T-helper 2 cell treated with Interferon-gamma antibody and Interleukin-4, amounts not matched to agents 100 ng/mL and 5 ng/mL, for 36 hours (primary cell): ENCODE measurements around the gene MAS1. TPM values are rescaled to one million over a fixed set of nuclear protein-coding genes. Genes with fewer than 3 reads are reported as not detected.
"Not testable (repeated sequence)": the region's sequence is repeated elsewhere in the genome, so short reads cannot be mapped to it uniquely, and the experiment has no call there.

Experiments used
- intact Hi-C: fragments of 100-400 bp; cut with micrococcal nuclease; formaldehyde crosslinking; loops from one replicate; pipeline ENCODE4 v1.15.1; 2023
- total RNA-seq: library from RNA; stranded (reverse); gene quantifications from 2 replicates; pipeline ENCODE4 v1.2.3, GENCODE V29; 2022

Gene MAS1
- not detected in 2 replicates for total RNA-seq

DNA sequence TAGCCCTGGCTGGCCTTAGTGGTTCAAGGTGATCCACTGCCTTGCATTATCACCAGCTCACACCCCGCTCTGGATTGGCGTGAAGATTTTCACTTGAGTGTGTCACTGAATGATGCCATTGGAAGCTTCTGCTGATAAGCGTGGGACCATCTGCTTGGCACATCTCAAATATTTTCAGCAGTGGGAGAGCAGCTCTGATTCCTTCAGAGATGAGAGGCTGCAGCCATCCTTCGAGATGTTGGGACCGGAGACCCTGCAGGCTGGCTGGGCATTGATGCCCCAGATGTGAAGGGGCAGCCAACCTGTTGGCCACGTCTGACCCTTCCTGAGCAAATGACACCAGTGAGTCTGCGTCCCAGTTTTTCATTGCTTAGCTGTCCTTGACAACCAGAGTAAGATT lies at the start of gene MAS1:
Gene MAS1 (plus strand): TSS at position 197 of the 400 bp plus-strand sequence. CDS start 15,968 bp downstream, outside the sequence.
- intact Hi-C loops, result no loop called here

- intact Hi-C loops, result no loop called here
These were observed 48.8 kb upstream of the MAS1 start for GRCh38 chr6:159842035-159842434.

DNA sequence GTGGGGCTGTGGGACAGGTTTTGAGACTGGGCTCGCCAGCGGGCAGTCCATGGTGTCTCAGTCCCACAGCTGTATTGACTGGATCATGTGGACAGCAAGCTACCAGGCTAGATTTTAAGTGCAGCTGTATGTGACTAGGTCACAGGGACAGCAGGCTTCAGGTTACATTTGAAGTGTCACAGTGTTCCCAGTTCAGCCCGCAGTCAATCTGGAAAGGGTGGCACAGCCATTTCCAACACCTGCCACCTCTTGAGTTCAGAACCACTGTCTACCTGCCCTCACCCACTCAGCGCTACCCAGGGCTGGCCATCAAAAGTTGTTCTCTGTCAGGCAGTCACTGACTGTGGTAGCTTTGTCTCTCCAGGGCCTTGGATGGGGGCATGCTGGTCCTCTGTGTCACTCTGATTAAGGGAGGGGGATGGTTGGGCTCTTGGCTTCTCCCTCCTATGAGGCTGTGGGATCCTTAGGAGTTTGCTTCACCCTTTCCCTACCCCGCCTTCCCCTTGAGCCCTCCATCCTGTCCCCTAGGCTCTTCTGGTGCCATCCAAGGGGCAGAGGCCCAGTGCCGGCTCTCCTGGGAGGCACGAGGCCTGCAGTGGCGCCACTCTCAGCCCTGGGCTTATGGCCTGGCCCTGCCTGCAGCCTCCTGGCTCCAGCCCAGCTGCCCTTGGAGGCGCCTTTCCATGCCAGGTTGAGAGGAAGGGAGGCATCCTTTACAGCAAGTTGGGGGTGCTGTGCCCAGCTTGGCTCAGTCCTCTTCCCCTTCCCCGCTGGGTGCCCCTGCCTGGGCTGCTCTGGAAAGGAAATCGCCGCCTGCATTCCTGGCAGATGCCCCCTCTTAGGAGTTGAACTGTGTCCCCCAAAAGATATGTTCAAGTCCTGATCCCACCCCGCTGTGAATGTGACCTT lies 45.8 kb upstream of the MAS1 start:
- intact Hi-C loops, result no loop called here

DNA sequence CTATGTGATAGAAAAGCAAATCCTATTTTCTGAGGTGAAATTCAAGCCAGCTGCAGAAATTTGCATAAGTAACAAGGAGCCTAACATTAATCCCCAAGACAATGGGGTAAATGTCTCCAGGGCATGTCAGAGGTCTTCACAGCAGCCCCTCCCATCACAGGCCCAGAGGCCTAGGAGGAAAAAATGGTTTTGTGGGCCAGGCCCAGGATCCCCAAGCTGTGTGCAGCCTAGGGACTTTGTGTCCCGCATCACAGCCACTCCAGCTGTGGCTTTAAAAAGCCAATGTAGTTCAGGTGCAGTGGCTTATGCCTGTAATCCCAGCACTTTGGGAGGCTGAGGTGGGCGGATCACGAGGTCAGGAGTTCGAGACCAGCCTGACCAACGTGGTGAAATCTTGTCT lies 42.2 kb upstream of the MAS1 start:
- intact Hi-C loops, result not testable (repeated sequence)

- intact Hi-C loops, result not testable (repeated sequence)
These were observed 40.9 kb upstream of the MAS1 start for GRCh38 chr6:159849851-159850250.

DNA sequence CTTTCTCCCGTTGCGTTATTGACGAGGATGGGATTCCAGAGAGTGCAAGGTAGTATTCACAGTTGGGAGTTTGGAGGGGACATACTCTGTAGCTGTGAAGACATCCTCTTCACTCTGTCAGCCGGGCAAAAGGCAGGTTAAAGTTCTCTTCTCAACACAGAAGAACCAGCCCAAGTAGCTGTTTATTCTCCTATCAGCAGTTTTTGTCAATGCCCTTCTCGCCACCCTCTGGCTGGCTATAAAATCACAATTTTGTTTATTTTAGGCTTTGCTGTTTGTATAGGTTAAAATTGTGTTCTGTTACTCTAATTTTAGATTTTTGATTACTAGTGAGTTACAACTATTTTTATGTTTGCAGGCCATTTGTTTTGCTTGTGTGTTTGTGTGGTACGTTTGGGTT lies 37.9 kb upstream of the MAS1 start:
- intact Hi-C loops, result loop anchor here (1.0 to 2.0 kb wide), 3 partner anchors 62 to 162 kb away; partner anchors contain the start of gene MRPL18

DNA sequence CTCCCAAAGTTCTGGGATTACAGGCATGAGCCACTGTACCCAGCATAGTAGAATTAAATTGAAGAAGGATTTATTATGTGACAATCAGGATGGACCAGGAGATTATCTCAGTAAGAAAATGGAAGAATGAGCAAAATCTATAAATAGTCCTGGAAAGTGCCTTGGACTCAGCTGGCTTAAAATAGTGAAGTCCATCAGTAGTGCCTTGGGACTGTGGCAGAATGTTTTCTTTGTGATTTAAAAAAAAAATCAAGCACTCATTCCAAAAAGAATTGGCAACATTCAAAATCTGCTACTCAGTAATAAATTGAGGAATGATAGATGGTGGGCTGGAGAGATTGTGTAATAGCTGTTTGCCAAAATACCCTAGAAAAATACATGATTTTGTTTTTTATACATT lies 37.0 kb upstream of the MAS1 start:
- intact Hi-C loops, result loop anchor here (1.0 to 2.0 kb wide), 3 partner anchors 63 to 163 kb away; partner anchors contain the start of gene MRPL18

DNA sequence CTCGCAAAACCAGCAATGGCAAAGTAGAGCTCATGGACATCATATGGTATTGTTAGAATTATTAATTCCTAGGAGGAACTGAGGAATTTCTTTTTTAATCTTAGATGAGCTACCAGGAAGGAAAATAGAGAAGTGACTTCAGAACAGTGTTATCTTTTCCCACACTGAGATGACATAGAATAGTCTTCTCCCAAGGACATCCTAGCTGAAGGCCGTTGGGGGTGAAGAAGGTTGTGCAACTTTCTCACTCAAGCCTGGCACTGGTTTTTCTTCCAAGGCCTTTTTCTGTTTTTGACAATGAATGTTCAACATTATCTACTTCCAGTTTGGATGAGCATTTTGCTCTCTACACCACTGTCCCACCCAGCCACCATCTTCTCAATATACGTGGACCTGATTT lies 35.8 kb upstream of the MAS1 start:
- intact Hi-C loops, result no loop called here

DNA sequence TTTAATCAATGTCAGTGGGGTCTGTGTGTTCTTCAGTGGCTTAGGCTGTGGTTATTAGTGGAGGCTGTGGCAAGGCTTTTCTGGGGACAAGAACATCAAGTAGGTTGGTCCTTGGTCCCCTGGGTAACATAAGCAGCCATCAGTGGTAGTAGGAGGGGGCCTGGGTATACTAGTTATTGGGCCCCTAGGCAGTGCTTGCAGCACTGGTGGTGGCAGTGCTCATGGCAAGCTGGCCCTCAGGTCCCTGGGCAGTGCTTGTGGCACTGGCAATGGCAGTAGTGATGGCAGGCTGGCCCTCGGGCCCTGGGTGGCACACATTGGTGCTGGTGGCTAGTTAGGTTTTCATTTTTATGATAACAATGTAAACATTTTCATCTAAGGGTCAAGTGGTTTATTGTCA lies 32.5 kb upstream of the MAS1 start:
- intact Hi-C loops, result no loop called here

GRCh38 chr6:159860482-159860881 lies 30.3 kb upstream of the MAS1 start:
- intact Hi-C loops, result loop anchor here (5.0 kb wide), 1 partner anchor 597 kb away; no protein-coding TSS in a partner anchor

GRCh38 chr6:159862103-159862502 lies 28.7 kb upstream of the MAS1 start:
- intact Hi-C loops, result loop anchor here (5.0 kb wide), 1 partner anchor 595 kb away; no protein-coding TSS in a partner anchor

DNA sequence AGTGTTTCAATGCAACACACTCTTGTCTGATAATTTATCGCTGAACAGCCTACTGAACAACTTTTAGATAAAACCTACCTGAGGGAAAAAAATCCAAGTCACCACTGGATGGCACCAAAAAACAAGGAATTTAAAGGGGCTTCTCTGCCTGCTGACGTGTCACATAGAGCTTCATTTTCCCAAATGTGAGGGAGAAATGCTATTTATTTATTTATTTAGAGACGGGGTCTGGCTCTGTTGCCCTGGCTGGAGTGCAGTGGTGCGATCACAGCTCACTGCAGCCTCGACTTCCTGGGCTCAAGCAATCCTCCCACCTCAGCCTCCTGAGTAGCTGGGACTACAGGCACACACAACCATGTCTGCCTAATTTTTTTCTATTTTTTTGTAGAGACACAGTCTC lies 27.4 kb upstream of the MAS1 start:
- intact Hi-C loops, result loop anchor here (1.0 to 5.0 kb wide), 3 partner anchors 78 to 594 kb away; no protein-coding TSS in a partner anchor

DNA sequence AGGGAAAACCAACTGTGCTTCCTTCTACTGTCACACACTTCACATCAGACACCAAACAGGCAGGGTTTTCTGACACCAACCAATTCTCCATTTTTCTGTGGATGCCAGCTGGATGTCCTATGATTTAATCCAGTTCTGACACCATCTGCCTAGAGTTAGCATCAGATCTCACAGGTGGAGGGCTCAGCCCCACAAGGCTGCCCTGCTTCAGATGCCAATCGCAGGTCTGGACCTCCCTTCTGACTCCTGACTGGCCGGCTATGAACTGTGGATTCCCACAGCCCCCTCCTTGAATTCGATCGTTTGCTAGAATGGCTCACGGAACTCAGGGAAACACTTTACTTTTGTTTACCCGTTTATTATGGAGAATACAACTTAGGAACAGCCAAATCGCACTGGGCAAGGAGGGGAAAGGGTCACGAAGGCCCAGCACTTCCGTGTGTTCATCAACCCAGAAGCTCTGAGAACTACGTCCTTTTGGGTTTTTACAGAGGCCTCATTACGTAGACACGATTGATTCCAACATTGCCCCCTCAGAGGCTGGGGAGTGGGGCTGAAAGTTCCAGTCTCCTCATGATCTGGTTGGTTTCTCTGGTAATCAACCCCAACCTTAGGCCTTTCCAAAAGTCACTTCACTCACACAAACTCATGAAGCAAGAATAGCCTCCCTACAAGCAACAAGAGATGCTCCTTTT lies 25.4 kb upstream of the MAS1 start:
- intact Hi-C loops, result no loop called here

DNA sequence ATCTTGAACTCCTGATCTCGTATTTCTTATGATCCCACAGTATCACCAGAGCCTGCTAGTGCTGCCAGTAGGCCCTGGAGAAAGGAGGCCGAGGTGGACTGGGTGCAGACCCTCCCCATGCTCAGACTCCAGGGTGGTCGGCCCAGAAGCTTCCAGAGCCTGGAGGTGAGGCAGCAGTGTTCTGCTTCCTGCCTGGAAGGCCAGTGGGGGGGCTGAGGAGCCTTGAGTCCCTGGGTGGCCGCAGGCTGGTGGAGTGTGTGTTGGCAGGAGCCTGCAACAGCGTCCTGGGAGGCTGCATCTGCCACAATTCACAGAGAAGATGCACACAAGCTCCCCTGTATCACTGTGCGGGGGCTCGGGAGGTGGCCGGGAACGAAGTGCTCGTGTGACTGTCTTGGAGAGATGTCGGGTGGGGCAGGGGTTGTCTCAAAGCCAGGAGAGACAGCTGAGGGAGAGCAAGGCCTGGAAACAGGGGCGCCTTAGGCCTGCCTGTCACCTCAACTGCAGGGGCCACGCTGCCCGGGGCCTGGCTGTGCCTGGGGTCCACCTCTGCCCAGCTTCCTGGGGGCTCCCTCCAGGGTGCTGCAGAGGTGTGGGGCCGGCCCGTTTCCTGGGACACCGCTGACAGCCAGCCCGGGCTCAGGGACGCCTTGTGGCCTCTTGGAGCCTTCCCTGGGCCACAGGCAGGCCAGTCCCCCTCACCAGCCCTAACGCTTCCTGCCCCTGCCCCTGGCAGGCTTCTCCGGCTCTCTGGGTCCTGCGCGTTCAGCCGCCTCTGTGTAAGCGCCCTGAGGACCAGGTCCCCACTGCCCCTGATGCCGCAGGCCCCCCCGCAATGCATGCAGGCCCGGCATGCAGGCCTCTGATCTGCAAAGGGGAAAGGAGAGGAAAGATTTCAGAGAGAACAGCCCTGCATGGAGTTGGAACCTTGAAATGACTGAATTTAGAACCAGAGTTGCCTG lies 24.2 kb upstream of the MAS1 start:
- intact Hi-C loops, result no loop called here

- intact Hi-C loops, result no loop called here
These were observed 19.5 kb upstream of the MAS1 start for GRCh38 chr6:159871241-159871640.

DNA sequence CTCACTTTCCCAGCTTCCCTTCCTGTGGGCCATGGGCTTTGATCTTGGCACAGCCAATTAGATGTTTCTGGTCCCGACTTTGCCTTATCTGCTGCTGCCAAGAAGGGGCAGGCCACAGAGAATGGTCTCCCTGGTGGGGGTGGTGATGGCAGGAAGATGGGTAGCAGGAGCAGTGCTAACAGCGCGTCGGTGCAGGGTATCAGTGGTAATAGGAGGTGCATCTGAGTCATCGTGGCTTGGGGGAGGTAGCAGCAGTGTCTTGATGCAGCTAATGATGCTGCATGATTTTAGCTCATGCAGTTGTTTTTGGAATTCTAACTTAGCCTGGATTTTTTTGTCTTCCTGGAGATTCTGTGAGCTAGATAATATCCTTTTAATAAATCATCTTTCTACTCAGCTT lies 18.9 kb upstream of the MAS1 start:
- intact Hi-C loops, result no loop called here

GRCh38 chr6:159874435-159874834 lies 16.4 kb upstream of the MAS1 start:
- intact Hi-C loops, result no loop called here

- intact Hi-C loops, result no loop called here
These were observed 15.6 kb upstream of the MAS1 start for GRCh38 chr6:159875194-159875593.

DNA sequence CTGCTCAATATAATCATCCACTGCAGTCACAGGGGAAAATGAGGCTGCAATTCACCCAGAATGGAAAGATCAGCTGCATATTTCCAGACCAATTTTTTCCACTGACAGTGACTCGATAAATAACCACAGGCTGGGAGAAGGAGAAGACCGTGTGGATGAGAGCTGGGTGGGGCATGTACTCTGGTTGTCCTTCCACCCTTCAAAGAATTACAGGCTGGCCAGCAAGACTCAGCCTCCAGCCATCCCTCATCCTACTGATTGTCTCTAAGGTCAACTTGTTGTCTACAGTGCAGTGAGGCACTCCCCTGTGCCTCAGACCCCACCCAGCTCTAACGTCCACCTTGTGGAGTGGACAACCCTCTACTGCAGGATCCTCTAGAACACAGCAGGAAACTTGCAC lies 14.5 kb upstream of the MAS1 start:
- intact Hi-C loops, result no loop called here

DNA sequence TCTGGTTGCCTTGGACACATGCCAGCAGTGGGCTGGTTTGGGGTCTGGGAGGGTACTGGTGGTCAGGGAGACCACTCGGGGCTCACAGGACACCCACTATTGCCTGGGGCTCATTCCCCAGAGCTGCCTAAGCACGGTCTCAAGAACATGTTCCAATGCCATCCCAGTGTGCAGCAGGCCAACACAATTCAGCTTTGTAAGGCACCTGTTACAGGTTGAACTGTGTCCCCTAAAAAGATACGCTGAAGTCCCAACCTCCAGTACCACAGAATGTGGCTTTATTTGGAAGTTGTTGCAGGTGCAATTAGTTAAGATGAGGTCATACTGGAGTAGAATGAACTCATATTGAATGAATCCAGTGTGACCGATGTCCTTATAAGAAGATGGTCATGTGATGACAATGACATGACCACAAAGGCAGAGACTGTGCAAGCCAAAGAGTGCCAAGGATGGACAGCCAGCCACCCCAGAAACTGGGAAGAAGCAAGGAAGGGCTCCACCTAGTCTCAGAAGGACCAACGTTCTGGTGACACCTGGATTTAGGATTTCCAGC lies 13.5 kb upstream of the MAS1 start:
- intact Hi-C loops, result no loop called here

GRCh38 chr6:159878341-159878740 lies 12.4 kb upstream of the MAS1 start:
- intact Hi-C loops, result no loop called here
